HG03521 (cell line): ENCODE data around the gene INPP5E.

Source experiments
- ATAC-seq: cut with Tn5 transposase; IDR thresholded peaks from one replicate; pipeline ENCODE4 v1.9.1; 2021; ENCODE audit warnings: mild to moderate bottlenecking, moderate library complexity; ENCODE audit not compliant: unreplicated experiment

INPP5E gene

GRCh38 chr9:136474021-136474640 is 34.5 kb upstream of the INPP5E start:
- no peak for ATAC-seq

DNA sequence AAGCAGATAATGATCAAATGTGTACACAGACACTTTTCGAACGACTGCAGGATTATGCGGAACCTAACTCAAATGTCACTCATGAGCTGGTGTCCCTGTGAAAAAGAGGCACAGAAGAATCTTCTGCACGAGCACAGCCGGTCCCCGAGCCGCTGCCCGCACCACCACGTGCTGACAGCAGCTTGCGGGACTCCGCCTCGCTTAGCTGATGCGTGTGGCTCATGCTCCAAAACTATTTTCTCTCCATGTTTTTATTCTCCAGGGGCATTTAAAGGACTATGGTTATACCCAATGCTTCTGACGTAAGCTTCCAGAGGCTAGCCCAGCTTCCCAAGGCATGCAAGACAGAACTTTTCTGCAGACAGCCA is 33.7 kb upstream of the INPP5E start:
- no peak for ATAC-seq

GRCh38 chr9:136472640-136473353 is 33.2 kb upstream of the INPP5E start:
- ATAC-seq = no peak

GRCh38 chr9:136471802-136472487 is 32.3 kb upstream of the INPP5E start:
- no peak for ATAC-seq

DNA sequence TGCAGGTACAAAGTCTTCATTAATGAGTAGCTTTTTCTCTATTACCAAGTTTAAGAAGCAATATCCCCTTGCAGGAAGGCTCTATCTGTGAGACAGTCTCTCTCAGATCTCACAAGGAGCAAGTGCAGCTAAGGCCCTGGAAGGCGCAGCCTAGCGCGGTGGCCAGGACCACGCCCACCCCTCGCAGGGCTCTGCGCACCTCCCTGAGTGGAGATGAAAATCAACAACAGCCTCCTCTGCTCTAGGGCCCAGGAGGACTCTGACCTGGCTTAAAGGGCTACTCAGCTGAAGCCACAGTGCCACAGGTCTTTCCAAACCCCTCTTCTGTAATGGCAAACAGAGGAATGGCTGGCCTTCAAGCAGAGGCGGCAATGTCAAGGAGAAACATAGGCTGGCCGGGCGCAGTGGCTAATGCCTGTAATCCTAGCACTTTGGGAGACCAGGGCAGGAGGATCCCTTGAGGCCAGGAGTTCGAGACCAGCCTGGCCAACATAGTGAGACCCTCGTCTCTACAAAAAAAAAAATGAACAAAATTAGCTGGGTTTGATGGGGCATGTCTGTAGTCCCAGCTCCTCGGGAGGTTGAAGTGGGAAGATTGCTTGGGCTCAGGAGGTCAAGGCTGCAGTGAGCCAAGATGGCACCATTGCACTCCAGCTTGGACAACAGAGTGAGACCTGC is 31.3 kb upstream of the INPP5E start:
- no peak for ATAC-seq

DNA sequence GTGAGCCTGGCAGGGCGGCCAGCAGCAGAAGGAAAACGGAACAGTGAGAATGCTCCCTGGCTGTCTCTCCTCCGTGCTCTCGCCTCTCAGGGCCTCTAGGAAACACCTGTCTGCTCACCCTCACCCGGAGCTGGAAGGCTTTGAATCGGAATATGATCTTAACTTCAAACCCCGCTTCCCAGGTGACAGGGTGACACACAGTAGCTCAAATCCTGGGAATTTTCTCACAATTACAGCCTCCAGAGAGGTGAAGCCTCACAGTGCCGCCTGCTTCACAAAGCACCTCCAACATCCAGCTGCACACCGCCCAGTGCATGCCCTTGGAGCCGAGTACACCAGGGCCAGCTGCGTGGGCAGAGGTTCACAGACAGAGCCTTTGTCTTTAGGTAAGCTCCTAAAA is 30.7 kb upstream of the INPP5E start:
- ATAC-seq = no peak

- ATAC-seq = no peak
These were observed 28.1 kb upstream of the INPP5E start for GRCh38 chr9:136467766-136468165.

- ATAC-seq = no peak
These were observed 26.5 kb upstream of the INPP5E start for GRCh38 chr9:136466155-136466541.

- ATAC-seq = no peak
These were observed 26.0 kb upstream of the INPP5E start for GRCh38 chr9:136465500-136466154.

DNA sequence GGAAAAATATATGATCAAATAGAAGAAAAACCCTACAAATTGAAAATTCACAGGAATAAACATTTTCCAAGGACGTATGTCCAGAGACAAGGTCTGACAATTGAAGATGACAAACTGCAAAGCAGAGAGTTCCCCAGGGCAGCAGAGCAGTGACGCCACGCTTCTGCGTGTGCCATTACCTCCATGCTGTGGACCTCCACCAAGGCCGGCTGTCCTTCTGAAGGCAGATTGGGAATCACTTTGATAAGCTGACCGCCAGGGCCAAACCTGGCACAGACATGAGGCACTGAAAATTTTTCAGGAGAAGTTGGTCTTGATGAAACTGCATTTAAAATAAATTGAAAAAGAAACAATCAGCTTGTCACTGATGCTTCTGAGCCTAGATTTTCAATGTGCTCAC is 24.6 kb upstream of the INPP5E start:
- ATAC-seq = no peak

DNA sequence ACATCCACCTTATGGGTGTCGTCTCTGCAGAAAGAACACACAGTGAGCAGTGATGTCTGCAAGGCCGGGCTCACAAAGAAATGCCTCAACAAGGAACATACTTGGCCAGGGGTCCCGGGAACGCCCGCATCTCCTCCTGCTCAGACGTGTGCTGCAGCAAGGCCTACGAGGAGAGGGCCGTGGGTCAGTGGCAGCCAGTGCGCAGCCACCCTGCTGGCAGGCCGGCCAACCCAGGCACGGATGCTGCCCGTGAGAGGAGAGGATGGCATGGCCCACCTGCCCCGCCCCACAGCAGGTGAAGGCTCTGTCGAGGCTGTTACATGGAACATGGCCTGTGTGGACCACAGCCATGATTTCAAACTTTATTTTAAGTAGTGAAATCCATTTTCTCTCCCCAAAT is 23.9 kb upstream of the INPP5E start:
- no peak for ATAC-seq

DNA sequence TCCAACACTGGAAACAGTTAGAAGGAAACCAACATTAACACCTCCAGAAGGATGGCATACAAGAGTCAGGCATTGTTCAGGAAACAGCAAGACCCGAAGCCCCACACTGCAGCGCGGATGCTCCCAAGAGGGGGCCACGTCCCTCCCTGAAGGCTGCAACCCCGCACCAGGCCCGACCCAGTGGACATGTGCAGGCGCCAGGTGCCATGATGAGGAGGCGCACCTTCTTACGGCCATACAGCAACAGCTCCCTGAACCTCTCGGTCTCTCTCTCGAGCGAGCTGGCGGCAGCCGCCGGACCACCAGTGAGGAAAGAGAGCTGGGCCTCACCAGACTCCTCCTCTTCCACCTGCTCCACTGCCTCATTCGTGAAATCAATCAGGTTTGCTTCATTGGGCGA is 23.0 kb upstream of the INPP5E start:
- no peak for ATAC-seq

DNA sequence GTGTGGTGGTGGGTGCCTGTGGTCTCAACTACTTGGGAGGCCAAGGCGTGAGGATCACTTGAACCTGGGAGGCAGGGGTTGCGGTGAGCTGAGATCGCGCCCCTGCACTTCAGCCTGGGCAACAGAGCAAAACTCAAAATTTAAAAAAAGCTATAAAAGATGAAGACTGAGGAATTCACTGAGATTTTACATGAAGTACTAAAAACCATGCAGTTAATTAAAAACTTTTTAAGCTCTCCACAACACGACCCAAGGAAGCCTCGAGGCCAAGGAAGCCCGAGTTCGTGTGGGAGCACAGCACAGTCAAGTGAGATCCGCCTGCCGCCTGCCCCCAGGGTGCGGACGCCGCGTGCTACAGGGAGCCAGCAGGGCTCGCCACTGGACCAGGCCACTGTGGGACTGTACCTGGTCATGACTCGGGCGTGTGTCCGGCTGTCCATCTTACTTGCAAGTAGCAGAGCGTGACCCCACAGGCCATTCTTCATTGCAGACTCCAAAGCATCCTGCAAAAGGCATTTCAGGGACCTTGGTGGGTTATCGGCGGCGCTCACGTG is 21.2 kb upstream of the INPP5E start:
- ATAC-seq = no peak

DNA sequence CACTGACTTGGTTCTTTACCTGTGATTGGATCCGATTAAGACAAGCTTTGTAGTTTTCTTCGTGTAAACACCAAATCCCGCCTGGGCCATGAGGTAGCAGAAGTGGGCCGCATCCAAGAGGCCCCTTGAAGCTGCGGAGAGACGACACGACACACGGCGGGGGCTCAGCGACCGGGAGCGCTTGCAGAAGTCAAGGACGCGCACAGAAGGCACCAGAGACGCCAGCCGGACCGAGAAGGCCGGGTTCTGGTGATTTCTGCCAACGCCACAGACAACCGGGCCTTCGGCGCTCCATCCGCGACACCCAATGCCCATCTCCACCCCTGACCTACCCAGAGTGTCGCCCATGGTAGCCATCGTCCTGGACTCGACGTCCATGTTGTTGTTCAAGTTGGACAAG is 19.8 kb upstream of the INPP5E start:
- no peak for ATAC-seq

- ATAC-seq = no peak
These were observed 17.7 kb upstream of the INPP5E start for GRCh38 chr9:136457326-136457725.

DNA sequence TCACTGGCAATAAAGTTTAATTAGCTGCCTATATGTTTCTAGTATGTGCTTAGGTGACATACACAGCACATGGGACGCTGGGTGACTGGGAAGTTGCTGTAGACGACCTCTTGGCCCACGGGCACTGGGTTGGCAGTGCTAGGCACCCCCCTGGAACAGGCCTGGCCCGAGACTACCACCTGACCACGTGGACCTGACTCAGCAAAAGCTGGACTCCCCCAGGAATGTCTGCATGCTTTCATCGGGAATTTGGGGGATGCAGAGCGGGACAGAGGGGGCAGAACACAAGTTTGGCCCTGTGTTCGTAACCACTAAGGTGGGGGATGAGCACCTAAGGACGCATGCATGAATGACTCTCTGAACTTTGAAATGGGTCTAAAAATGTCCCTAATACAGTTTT is 16.6 kb upstream of the INPP5E start:
- no peak for ATAC-seq

DNA sequence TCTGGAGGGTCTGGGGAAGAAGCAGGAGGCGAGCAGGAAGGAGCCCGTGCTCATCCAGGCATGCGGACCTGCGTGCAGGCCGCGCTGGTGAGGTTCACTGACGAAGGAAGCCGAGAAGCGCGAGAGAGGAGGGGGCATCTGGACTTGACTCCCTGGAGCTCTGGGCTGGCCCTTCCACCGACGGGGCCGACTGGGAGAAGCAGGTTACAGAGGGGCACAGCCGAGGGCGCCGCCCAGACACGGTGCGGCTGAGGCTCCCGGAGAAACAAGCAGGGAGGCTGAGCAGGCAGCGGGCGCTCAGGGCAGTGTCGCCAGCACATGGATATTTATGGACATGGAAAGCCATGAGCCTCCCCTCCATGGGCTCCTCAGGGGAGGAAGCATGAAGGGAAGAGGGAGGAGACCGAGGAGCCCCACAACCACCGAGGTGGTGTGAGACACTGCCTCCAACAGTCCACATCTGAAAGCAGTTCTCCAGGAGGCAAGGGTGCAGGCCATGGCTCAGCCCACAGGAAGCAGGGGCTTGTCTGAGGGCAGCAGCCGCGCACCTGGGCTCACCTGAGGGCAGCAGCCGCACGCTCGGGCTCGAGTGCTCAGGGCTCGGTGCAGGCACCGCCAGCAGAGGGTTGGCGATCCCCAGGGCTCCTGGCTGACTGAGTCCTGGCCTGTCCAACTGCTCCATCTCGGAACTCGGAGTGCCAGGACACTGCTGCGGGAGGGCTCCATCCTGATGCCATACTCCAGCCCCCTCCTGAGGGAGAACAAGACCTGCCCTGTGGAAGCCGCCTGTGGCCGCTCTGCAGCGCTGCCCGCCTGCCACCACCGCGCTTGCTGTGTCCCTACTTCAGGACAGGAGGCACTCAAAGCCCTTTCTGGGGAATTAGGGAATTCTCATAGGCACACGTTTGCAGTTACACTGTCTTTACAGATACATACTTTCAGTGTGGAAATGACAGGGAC is 15.7 kb upstream of the INPP5E start:
- ATAC-seq = no peak

DNA sequence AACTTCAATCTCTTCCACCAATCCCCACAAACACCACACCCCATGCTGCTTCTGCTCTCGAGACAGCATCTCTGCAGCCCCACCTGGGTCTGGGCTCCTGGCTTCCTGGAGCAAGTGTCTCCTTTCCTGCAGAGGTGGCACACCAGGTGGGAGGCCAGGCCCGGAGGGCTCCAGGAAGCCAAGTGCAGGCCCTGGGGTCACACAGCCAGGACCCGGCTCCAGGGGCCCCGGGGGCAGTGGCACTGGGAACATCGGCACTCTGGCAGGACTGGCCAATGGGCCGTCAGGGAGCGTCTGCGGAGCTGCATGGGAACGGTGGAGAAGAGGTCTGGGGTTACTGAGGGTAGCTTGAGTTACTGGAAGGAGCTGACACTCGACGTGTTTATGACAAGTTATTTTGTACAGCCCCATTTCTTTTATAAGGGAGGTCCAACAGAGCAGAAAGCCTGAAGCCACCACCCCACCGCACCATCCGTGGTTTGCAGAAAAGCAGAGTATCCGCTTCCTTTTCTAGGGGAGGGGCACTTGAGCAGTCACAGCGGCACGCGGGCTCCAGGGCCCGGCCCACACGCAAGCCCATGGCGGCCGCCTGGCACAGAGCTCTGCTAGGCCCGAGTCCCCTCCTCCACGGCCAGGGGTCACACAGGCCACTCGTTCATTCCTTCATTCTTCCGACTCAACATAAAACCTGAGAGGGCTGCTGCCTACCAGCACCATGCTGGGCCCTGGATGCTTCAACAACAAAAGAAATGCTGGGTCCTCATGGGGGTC is 14.6 kb upstream of the INPP5E start:
- no peak for ATAC-seq

- ATAC-seq = no peak
These were observed 13.7 kb upstream of the INPP5E start for GRCh38 chr9:136453326-136453725.
